Measurements from ENCODE around the gene ME3.

ME3 gene

DNA sequence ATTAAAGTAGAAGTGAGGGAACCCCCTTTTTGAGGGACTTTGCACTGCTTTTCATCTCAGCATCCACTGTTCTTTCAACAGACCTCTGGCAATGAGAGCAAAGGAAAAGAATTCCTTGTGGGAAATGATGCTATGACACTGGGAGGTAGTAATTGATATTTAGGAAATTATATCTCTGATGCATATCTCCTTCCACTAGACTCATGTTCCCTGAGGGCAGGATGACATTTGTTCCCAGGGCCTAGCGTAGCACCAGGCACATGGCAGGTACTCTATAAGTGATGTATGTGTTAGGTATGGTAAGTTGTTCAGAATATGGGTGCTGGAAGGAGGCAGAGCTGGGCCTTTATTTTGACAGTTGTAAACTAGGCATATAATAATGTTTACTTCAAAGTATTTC lies 154.9 kb downstream of the ME3 start:
- DNase-seq = no peak

DNA sequence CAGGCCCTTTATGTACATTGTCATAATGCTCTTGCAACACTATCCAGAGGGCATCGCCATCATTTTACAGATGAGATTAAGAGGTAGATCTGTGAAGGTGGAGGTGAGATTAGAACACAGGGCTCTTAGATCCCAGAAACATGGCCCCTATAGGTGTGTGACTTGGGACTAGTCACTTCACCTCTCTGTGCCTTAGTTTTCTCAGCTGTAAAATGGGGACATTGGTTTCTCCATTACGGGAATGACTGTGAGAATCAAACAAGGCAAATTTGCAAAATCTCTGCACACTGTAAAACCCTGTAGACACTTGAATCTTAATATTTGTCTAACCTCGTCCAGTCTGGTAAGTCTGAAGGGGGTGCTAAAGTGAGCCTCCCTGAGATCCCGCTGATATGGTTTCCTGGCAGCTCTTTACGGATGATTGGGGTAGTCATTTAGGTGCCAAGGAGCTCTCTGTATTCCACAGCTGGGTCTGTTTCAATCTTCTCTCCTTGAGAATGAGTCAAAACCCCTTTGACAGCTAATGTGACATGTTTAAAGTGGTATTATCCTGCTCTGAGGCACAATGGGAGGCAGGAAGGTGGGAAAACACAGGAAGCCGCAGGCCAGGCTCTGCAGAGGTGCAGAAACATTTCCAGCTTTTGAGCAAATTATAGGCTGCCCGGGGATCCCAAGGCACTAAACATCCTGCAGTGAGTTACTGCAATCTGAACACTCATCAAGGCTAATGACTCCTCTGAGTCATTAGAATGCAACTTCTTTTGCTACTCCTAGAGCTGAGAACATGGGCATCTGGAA lies 156.9 kb downstream of the ME3 start:
- peak in 2 of 56 donors; percentile 1 to 2 for DNase-seq

DNA sequence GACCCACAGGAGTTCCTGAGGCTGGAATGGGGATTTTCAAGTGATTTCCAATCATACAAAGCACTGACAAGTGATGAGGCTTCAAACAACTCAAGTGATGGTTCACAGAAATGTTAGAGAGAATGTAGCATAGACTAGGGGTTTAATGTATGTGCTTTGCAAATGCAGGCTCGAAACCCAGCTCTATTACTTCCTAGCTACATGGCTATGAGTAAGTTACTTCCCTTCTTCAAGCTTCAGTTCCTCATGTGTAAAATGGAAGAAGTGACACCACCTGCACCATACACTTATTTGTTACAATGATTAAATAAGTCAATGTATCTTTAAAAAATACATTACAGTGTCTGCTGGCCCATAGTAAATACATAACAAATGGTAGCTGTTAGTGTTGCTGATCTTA lies 158.0 kb downstream of the ME3 start:
- no peak for DNase-seq

DNA sequence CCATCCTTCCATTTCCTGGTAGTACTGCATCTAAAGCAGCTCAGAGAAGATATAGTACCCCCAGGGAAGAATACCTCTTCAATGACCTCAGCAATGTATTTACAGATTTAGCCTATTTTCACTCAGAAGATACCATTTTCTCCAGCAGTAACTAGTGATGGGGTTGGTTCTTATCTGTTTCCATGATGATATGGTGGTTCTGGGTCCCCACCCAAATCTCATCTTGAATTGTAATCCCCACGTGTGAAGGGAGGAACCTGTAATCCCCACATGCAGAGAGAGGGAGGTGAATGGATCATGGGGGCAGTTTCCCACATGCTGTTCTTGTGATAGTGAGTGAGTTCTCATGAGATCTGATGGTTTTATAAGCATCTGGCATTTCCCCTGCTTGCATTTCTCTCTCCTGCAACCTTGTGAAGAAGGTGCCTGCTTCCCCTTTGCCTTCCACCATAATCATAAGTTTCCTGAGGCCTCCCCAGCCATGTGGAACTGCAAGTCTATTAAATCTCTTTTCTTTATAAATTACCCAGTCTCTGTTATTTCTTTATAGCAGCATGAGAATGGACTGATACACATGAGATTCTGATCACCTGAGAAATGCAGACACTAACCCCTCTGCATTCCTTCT lies 158.6 kb downstream of the ME3 start:
- no peak for DNase-seq

DNA sequence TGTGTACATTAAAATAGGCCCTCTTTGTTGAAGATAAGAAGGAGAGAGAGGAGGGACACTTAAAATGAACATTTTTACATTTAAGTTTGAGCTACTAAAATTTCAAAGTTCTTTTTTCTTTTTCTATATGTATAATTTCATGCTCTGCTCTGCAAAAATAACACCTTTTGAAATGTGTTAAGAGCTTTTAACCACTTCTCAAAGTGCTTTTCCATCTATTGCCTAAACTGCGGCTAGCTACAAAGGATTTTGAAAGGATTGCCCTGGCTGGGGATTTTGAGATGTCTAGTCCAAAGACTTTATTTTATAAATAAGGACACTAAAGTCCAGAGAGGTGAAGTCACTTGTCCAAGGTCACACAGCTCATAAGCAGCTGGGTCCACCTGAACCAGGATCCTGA lies 159.3 kb downstream of the ME3 start:
- no peak for DNase-seq

DNA sequence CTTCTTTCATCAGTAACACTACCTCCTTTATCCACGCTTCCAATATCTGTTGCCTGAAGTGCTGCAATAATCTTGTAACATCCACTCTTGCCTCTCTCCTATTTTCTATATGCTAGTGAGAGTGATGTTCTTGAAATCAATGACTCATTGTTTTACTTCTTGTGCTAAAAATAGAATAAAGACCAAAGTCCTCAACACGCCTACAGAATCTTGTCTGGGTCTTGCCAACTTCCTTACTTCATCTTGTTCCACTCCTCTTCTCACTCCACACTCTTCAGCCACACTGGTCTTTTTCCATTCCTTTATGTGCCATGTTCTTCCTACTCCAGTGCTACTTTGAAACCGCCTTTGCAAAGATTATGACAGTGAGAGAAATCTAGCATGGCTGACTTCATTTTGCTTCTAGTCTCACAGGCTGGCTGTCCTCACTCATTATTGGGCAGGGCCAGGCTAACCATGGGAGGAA lies 161.3 kb downstream of the ME3 start:
- peak in 2 of 56 donors; percentile 8 to 18 for DNase-seq

DNA sequence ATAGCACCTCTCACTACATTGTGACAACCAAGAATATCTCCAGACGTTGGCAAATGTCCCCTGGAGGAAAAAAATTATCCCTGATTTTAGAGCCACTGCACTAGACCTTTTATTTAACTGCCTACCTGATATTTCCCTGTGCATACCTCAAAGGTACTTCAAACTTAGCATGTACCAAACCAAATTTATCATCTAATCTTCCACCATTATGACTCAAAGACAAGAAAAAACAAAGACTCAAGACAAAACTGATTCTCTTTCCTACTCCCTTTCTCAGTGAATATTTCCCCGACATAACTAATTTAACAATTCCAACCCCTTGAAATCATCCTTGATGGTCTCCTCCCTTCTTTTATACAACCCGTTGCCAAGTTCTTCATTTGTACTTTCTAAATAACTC lies 161.7 kb downstream of the ME3 start:
- no peak for DNase-seq

DNA sequence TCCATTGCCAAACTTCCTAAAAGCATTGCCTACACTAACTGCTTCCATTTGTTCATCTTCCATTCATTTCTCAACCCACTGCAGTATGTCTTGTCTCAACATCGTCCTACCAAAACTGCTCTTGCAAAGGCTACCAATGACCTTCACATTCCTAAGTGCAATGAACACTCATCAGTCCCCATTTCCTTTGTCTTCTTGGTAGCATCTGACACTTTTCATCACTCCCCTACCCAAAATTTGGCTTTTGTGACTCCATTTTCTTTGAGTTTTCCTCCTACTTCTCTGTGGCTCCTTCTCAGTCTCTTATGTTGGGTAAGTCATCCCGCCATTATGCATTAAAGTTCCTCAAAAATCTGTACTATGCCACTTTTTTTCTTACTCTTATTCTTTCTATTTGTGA lies 162.3 kb downstream of the ME3 start:
- DNase-seq = no peak

DNA sequence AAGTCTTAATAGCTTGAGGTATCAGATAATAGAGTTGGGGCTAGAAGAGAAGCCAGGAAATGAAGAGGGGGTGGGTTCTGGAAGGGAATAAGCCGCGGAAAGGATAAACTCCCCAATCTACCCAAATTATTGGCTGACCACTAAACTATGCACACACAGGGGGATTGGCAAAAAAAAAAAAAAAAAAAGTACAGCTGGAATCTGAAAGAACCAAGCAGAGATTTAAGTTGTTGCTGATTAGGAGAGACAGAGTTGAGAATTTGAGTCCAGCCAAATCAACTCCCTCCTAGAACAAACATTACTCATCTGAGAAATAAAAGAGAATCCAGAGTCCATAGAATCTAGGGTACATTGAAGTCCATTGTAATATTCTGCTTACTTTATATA lies 162.8 kb downstream of the ME3 start:
- no peak for DNase-seq

DNA sequence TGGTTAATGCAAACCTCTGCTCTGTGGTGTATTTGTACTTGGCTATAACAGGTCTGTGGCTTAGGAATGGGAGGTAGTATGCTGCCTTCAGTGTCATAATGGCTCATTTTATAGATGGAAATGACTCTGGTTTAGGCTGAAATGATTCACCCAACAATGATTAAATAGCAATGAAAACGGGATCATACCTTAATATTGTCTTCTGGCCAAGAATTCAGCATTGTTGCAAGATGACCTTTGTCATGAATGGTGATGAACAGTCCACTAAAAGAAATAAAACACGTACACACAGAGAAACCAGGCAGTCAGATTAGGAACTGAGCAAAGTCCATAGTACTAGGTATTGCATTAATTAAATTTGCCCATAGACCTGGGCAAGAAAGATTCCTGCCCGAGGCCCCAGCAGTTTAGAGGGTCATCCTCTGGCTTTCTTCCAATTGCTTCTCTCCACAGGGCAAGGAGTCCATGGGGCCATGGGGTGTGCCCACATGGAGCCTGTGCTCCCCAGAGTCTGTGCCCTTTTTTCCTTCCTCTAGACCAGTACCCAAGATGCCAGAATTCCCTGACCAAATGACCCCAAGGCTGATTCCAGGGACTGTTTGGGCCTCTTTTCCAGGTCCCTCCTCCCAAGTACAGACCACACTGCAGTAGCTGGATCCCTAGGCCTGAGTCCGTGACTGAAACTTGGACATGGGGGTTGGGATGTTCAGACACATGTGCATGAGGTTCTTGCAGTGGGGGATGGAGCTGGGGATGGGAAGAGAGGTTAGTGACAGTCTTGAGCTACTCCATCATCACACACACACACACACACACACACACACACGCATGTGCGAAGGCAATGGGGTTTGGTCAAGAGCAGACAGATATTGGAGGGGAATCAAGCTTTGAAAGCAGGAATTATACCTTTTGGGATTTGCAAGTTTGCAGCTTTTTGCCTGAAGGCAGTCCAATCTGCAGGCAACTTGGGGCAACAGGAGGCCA lies 163.5 kb downstream of the ME3 start:
- DNase-seq = no peak

DNA sequence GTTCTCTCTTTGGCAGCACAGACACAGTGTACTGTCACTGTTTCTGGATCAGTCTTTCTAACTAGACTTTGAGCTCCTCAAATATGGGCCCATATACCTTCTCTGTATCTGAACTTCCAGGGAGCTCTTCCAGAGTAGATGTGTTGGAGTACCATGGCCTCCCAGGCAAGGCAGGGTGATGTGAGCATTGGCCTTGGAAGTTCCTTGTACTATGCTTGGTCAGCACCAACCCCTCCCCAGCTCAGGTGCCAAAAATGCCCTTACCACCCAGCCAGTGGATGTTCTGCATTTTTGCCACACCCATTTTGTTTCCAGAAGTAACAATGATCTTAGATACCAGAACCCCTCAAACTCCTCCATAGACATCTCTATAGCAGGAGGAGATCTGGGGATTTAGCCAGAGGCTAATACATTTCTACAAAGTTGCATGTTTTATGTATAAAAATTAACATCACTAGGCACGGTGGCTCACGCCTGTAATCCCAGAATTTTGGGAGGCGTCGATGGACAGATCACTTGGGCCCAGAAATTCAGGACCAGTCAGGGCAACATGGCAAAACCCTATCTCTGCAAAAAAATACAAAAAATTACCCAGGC lies 165.1 kb downstream of the ME3 start:
- no peak for DNase-seq

DNA sequence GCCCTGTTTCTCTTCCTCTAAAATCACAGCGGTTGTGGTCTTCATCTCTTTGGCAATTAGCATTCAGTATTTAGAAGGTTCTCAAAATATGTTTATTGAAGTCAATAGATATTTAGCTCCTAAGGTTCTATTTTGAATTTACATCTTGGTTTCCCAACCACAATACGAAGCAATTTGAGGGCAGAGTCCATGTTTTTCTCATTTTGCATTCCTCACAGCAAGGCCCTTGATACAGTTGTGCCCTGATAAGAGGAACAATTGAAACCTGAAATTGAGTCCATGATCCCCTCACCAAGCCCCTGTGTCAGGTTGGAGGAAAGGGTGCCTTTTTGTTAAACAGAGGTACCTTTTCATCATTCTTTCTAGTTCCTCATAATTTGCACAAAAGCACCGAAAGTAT lies 166.2 kb downstream of the ME3 start:
- DNase-seq = no peak

DNA sequence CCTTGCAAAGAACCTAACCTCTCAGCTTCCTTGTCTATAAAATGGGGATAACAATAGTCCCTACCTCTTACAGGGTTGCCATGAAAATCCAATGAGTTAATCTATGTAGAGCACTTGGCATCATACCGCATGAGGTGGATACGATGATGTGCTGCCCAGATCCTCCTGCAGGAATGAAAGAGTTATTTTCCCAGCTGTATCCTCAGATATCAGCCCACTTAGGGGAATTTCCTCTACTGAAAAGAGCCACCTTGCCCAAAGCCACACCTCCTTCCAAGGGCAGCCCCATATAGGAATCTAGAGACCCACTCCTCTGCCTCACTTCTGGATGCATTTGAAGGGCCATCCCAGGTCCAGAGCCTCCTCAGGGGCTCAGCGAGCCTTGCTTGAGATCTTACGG lies 169.3 kb downstream of the ME3 start:
- no peak for DNase-seq

DNA sequence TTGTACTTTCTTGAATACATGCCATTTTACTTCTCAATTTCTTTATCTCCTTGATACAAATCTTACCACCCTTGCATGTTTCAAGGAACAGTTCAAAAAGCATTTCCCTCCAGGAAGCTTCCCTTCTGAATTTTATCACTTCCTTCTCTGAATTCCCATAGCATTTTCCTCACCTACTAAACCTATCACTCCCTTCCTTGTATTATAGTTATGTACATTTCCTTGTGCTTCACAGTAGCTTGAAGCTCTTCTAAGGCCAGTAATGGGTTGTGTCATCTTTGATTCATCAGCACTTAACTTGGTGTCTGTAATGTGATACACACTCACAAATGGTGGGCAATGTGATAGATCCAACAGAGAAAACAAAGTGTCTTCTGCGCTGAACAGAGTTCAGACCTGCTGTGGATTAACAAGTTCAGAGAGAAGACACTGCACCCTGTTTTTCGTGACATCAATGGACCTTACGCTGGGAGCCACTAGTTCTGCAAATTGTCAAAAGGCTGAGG lies 170.2 kb downstream of the ME3 start:
- no peak for DNase-seq

DNA sequence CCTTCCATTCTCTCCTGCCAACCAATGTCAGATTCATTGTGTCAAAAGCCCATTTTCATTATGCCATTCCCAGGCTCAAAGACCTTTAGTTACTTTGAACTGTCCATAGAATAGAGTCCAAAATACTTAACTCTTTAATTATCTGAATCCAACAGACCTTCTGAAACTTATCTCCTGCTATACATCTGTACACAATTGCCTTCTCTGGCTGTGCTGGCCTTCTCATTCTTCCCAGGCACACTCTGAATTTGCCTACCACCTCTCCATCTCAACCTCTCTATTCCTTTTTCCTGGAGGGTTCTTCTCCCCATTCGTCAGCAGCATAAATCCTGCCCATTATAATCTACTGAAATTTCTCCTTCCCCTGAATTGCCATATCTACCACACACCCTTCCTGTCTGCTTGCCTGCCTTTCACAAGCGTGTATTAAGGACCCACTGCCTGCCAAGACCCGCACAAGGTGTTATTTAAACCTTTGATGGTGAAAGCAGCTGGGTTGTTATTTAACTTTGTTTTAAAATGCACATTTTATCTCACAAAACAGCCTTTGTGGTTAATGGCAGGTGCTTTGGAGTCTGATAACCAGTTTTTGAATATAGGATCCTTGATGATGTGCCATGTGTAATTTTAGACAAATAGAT lies 171.8 kb downstream of the ME3 start:
- DNase-seq = no peak

DNA sequence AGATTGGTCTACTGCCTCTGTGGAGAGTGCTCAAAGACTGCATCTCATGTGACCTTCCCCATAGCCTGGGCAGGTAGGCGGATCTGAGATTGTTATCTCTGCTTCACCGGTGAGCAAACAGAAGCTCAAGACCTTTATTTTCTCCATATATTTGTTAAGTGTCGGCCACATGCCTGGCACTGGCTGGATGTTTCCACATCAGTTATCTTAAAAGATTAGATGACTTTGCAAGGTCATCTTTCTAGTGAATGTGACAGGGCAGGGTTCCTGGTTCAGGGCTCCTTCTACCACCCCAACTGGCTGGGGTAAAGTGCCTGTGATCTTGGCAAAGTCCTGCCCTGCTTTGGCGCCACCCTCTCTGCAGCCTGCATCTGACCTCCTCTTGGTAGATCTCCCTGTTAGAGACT lies 172.7 kb downstream of the ME3 start:
- no peak for DNase-seq

DNA sequence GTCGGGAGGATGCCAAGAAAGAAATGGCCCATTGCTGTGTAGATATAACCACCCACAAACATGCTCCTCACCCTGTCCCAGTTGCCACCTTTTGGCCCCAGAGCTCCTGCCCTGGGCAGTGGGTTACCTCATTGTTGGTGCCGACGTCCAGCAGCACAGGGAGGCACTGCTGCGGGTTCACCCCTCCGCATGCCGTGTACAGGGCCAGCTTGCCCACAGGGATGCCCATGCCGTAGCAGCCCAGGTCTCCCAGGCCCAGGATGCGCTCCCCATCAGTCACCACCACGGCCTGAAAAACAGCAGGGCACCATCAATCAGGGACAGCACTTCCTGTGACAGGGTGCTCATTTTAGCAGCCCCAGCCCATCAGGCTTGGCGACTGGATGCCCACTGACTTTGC lies 174.6 kb downstream of the ME3 start:
- DNase-seq = no peak

DNA sequence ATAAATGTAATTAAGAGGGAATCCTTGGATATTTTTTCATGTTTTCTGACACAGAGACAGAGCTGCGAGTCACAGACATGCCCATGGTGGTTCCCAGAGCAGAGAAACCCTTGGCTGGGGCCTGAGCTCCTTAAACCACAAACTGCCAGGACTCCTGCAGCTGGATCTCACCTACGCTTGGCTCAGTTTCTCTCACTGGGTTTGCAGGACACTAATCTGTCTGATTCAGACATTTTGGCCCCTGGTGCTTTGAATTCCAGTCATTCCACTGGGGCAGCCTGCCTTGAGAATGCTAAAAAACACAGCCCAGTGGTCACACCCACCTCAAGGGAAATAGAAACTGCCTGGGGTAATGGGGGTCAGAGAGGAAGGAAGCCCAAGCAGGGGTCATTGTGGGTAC lies 175.1 kb downstream of the ME3 start:
- DNase-seq = no peak

DNA sequence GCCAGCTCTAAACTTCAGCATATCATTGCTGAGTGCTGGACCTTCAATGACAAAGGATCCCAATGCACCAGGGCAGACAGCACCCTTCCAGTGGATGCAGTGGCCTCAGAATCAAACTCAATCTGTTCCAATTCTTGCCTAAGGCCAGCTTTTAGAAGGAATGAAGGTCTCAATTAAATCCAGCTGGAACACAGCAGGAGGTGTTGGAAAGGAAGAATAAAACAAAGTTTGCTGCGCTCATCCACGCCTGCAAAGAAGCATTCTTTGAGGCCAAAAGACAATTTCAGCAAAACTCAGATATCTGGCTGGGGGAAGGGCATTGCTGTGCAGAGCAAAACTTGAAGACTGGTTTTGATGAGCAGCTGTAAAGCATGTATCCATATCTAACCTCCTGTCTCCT lies 177.1 kb downstream of the ME3 start:
- DNase-seq = no peak

DNA sequence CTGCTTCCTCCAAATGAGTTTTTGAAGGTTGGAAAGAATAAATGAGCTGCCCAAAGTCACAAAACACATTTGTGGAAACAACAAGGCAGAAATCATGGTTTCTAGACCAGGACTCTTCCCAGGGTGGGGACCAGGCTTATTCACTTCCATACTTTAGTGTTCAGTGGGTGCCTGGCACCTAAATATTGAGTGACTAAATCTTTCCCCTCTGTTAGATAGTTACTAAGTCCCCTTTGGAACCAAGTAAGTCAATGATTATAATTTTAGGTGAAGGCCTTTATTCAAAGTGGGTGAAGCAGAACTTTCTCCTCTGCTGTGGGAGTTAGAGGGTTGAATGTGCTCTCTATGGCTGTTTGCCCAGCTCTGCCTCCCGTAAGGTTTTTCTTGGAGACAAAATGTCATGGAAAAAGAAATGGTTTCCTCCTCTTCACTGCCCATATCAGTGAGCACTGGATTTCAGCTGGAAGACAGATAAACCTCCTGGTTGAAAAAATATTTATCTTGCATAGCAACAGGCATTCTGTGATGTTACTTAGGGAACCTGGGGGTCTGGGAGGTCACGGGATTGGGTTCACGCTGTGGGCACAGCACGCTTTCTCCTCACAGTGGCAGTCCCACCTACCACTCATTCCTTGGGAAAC lies 179.9 kb downstream of the ME3 start:
- no peak for DNase-seq

Measured in amygdala (tissue), 56 donors.